ENCODE results near the gene SELPLG.
A peak's percentile ranks its signal among the peaks of the same experiment; 100 is the strongest.
"Not testable (repeated sequence)": the region's sequence is repeated elsewhere in the genome, so short reads cannot be mapped to it uniquely, and the experiment has no call there.

SELPLG gene

GRCh38 chr12:108655812-108656175 is 22.1 kb upstream of the SELPLG start:
- not testable (repeated sequence) for DNase-seq

GRCh38 chr12:108654622-108655021 is 20.9 kb upstream of the SELPLG start:
- not testable (repeated sequence) for DNase-seq

GRCh38 chr12:108653922-108654321 is 20.2 kb upstream of the SELPLG start:
- no peak for DNase-seq

GRCh38 chr12:108653082-108653516 is 19.4 kb upstream of the SELPLG start:
- peak; percentile 31 for DNase-seq

GRCh38 chr12:108650083-108650482 is 16.4 kb upstream of the SELPLG start:
- no peak for DNase-seq

GRCh38 chr12:108649669-108650068 is 16.0 kb upstream of the SELPLG start:
- no peak for DNase-seq

- no peak for DNase-seq
Observed at GRCh38 chr12:108649126-108649525, 15.4 kb upstream of the SELPLG start.

GRCh38 chr12:108648371-108648770 is 14.7 kb upstream of the SELPLG start:
- DNase-seq, result no peak

- no peak for DNase-seq
Observed at GRCh38 chr12:108647585-108648287, 14.0 kb upstream of the SELPLG start.

- DNase-seq, result no peak
Observed at GRCh38 chr12:108646600-108647579, 13.2 kb upstream of the SELPLG start.

GRCh38 chr12:108645686-108646599 is 12.2 kb upstream of the SELPLG start:
- DNase-seq, result no peak

- DNase-seq, result no peak
Observed at GRCh38 chr12:108644811-108645120, 11.1 kb upstream of the SELPLG start.

- no peak for DNase-seq
Observed at GRCh38 chr12:108643941-108644810, 10.5 kb upstream of the SELPLG start.

GRCh38 chr12:108642899-108643654 is 9.4 kb upstream of the SELPLG start:
- no peak for DNase-seq

GRCh38 chr12:108642269-108642870 is 8.7 kb upstream of the SELPLG start:
- no peak for DNase-seq

GRCh38 chr12:108641446-108642268 is 8.0 kb upstream of the SELPLG start:
- DNase-seq, result no peak

- DNase-seq, result no peak
Observed at GRCh38 chr12:108640802-108641445, 7.2 kb upstream of the SELPLG start.

GRCh38 chr12:108638997-108639822 is 5.5 kb upstream of the SELPLG start:
- DNase-seq, result no peak

All from NCI-H1417 treated with DMSO at 0.1 percent for 48 hours (cell line).